ENCODE measurements around the gene ZBTB25.

Gene ZBTB25, protein sequence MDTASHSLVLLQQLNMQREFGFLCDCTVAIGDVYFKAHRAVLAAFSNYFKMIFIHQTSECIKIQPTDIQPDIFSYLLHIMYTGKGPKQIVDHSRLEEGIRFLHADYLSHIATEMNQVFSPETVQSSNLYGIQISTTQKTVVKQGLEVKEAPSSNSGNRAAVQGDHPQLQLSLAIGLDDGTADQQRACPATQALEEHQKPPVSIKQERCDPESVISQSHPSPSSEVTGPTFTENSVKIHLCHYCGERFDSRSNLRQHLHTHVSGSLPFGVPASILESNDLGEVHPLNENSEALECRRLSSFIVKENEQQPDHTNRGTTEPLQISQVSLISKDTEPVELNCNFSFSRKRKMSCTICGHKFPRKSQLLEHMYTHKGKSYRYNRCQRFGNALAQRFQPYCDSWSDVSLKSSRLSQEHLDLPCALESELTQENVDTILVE
- long read RNA-seq, donor 1, full-length matches to known transcripts, result 2 of 2 reads
- long read RNA-seq, donor 1, partial matches to known transcripts, result 0 of 2 reads
- long read RNA-seq, donor 1, other reads (novel, unspliced or antisense), result 0 of 2 reads
- long read RNA-seq, donor 2, result 0 reads
- long read RNA-seq, donor 3, full-length matches to known transcripts, result 1 of 6 reads
- long read RNA-seq, donor 3, partial matches to known transcripts, result 5 of 6 reads
- long read RNA-seq, donor 3, other reads (novel, unspliced or antisense), result 0 of 6 reads
- long read RNA-seq, donor 4, full-length matches to known transcripts, result 2 of 18 reads
- long read RNA-seq, donor 4, partial matches to known transcripts, result 16 of 18 reads
- long read RNA-seq, donor 4, other reads (novel, unspliced or antisense), result 0 of 18 reads
- long read RNA-seq, donor 5, full-length matches to known transcripts, result 1 of 1 reads
- long read RNA-seq, donor 5, partial matches to known transcripts, result 0 of 1 reads
- long read RNA-seq, donor 5, other reads (novel, unspliced or antisense), result 0 of 1 reads
- long read RNA-seq, donor 6, full-length matches to known transcripts, result 3 of 12 reads
- long read RNA-seq, donor 6, partial matches to known transcripts, result 9 of 12 reads
- long read RNA-seq, donor 6, other reads (novel, unspliced or antisense), result 0 of 12 reads
- long read RNA-seq, donor 7, result 0 reads
- long read RNA-seq, donor 8, full-length matches to known transcripts, result 4 of 4 reads
- long read RNA-seq, donor 8, partial matches to known transcripts, result 0 of 4 reads
- long read RNA-seq, donor 8, other reads (novel, unspliced or antisense), result 0 of 4 reads

GRCh38 chr14:64503434-64504309 lies at the start of gene ZBTB25:
ZBTB25 (minus strand) TSS chr14:64503838; CDS start chr14:64490533, 13,305 bp downstream.
- DNase-seq, result peak; percentile 93

DNA sequence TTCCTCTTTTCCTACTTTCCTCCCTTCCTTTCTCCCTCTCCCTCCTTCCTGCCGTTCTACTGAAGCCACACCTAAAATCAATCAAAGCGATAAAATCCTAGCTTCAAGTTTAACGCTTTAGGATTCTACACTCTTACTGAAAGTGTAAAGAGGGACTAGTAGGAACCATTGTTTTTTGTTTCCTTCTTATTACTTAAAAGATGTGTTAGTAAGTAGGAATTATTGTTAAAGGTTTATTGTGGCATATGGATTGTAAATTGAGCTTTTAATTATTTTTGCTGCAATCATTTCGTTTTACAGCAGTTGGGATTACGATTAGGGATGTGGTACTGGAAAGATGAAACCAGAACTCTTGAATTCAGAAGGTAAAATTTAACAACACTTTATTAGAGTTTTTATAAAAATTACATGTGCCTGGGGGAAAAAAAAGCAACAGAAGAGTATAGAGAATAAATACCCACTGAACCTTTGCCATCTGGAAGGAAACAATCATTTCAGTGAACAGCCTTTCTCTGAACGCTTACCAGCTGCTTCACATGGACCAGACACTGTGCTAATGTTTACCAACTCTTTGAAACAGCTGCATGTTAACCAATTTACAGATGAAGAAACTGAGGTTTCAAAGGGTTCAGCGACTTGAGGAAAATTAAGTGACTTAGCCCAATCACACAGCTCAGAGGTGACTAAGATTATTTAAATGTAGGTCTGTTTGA lies 47.1 kb upstream of the ZBTB25 start:
- no peak for DNase-seq

DNA sequence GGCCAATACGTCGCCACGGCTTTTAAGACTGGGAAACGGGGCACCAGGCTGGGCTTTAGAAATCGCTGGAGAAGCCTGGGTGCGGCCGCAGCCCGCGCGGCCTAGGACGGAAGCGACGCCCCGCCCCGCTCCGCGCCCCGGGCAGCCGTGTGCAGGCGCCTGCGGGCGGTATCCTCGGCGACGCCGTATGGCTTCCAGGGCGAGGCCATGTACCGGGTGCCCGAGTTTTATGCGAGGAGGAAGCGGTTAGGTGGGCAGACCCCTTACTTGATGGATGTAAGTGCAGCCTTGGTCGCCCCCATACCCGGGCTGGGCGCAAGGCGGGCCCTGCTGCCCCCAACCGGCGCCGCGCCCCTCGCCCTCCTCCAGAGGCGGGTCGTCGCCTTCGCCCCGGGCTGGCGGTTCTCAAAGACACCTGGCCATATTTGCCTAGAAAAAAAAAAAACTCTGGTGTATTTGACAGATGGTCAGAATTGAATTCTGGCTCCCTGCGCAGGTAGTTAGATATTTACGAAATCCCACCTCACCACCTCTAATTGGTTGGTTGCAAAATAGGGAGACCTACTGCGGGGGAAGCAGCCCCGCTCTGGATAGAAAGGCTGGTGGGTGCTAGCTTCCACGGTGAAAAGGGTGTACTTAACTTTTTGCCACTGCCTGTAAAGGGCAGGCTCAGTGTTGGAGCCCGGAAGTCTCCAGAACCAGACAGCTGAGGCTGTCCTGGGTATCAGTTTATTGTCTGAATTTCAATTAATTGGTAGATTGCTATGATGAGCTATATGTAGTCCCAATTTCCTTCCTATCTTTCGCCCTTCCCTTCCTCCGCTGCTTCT lies 46.4 kb upstream of the ZBTB25 start, which contains the start of gene PPP1R36:
Gene PPP1R36, plus strand, starts transcription at position 171 of the 830 bp plus-strand sequence. Its CDS starts 37 bp downstream, at position 208.
- DNase-seq, result peak; percentile 74

GRCh38 chr14:64549016-64549415 lies 45.4 kb upstream of the ZBTB25 start:
- DNase-seq, result no peak

DNA sequence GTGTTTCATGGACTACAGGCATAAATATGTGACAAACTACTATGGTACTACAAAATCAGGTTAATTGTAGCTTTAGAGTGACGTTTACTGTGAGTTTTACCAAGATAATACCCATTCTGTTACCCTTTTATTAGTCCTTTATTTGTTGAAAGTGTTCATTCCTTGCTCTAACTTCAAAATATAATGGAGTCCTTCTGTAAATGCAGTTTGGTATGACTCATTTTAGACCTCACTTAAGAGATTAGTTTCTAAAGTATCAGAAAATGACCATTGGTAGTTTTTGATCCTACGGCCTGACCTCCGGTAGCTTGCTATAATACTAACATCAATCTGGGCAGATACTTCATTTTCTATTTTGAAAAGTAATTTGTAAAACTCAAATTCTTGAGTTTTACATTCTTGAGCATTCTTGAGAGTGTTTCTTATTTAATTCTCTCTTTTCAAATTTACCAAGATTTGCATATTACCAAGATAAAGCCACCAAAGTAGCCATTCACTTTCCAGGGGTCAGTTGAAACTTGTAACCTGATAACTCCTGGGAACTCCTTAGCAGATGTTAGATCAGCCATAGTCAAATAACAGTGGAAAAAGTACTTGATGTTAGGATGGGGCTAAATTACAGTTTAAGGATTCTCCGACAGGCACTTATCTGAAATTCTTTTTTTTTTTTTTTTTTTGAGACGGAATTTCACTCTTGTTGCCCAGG lies 41.1 kb upstream of the ZBTB25 start:
- DNase-seq, result no peak

- DNase-seq, result no peak
These were observed 39.2 kb upstream of the ZBTB25 start for GRCh38 chr14:64542836-64543201.

DNA sequence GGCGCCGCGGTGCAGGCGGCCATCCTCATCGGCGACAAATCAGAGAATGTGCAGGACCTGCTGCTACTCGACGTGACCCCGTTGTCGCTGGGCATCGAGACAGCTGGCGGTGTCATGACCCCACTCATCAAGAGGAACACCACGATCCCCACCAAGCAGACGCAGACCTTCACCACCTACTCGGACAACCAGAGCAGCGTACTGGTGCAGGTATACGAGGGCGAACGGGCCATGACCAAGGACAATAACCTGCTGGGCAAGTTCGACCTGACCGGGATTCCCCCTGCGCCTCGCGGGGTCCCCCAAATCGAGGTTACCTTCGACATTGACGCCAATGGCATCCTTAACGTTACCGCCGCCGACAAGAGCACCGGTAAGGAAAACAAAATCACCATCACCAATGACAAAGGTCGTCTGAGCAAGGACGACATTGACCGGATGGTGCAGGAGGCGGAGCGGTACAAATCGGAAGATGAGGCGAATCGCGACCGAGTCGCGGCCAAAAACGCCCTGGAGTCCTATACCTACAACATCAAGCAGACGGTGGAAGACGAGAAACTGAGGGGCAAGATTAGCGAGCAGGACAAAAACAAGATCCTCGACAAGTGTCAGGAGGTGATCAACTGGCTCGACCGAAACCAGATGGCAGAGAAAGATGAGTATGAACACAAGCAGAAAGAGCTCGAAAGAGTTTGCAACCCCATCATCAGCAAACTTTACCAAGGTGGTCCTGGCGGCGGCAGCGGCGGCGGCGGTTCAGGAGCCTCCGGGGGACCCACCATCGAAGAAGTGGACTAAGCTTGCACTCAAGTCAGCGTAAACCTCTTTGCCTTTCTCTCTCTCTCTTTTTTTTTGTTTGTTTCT lies 38.6 kb upstream of the ZBTB25 start:
- DNase-seq, result peak; percentile 71

DNA sequence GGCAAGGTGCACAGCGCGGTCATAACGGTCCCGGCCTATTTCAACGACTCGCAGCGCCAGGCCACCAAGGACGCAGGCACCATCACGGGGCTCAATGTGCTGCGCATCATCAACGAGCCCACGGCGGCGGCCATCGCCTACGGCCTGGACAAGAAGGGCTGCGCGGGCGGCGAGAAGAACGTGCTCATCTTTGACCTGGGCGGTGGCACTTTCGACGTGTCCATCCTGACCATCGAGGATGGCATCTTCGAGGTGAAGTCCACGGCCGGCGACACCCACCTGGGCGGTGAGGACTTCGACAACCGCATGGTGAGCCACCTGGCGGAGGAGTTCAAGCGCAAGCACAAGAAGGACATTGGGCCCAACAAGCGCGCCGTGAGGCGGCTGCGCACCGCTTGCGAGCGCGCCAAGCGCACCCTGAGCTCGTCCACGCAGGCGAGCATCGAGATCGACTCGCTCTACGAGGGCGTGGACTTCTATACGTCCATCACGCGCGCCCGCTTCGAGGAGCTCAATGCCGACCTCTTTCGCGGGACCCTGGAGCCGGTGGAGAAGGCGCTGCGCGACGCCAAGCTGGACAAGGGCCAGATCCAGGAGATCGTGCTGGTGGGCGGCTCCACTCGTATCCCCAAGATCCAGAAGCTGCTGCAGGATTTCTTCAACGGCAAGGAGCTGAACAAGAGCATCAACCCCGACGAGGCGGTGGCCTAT lies 37.8 kb upstream of the ZBTB25 start:
- DNase-seq, result peak; percentile 79

- DNase-seq, result peak; percentile 96
These were observed 36.9 kb upstream of the ZBTB25 start, which contains the start of gene HSPA2 for GRCh38 chr14:64540208-64541202. HSPA2 (plus strand) TSS chr14:64540741; CDS start chr14:64540850, 109 bp downstream.

DNA sequence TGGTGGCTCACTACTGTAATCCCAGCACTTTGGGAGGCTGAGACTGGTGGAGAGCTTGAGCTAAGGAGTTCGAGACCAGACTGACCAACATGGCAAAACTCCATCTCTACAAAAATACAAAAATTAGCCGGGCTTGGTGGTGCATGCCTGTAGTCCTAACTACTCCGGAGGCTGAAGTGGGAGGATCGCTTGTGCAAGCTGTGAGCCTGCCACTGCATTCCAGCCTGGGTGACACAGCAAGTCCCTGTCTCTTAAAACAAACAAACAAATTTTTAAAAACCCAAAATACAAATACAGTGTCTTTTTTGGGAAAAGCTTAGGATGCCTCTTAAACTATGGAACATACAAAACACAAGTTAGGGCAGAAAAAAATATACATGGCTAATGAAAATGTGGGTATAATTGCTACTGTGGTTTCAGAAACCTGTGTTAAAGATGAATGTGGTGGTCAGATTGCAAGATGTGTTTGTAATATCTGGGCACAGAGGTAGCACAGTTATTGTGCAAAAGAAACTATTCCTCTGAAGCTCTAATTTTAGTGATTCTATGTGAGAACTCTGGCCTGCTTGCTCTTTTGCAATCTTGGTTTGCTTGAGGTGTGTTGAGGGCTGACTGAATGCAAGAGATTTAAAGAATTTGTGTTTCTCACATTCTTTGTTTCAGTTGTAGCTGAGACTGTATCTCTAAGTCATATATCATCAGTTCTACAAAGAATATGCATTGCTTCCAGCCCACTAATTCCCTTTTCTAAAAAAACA lies 33.0 kb upstream of the ZBTB25 start:
- no peak for DNase-seq

- DNase-seq, result no peak
These were observed 27.9 kb upstream of the ZBTB25 start for GRCh38 chr14:64531567-64531966.

GRCh38 chr14:64525354-64525753 lies 21.7 kb upstream of the ZBTB25 start:
- no peak for DNase-seq

DNA sequence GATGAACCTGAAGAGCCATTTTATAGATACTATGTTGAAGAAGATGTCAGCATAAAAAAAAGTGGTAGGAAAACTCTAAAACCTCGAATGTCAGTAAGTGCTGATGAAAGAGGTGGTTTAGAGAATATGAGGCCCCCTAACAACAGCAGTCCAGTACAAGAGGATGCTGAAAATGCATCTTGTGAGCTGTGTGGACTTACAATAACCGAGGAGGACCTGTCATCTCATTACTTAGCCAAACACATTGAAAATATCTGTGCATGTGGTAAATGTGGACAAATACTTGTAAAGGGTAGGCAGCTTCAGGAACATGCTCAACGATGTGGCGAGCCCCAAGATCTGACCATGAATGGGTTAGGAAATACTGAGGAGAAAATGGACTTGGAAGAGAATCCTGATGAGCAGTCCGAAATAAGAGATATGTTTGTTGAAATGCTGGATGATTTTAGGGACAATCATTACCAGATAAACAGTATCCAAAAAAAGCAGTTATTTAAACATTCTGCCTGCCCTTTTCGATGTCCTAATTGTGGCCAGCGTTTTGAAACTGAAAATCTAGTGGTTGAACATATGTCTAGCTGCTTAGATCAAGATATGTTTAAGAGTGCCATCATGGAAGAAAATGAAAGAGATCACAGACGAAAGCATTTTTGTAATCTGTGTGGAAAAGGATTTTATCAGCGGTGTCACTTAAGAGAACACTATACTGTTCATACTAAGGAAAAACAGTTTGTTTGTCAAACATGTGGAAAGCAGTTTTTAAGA lies 19.1 kb upstream of the ZBTB25 start:
- no peak for DNase-seq

GRCh38 chr14:64520699-64521098 lies 17.1 kb upstream of the ZBTB25 start:
- no peak for DNase-seq

Data from right kidney (tissue), 9 donors.